ENCODE measurements around the gene TNFRSF4. TPM values are rescaled to one million over a fixed set of nuclear protein-coding genes. Genes with fewer than 3 reads are reported as not detected.

The TNFRSF4 gene
- total and polyA plus RNA-seq, 2 donors (not counting 1 experiment from before 2014, with no cell fraction given) = 0.63 to 1.8 TPM

DNA sequence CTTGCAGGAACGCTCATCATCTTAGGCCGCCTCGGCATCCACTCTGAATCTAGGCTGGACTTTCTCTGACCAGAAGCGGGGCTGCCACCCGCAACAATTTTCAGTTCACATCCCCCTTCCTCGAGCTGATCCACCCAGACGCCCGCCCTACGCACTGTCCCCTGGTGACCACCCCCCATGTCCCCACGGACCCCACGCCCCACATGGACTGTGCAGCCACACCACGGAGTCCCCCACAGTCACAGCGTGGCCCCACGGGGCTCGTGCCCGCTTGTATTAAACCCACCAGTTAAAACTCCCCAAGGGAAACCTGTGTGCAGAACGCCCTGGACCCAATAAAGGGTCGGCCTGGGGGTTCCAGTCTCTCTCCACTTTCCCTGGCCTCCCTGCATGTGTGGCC is 45.6 kb upstream of the TNFRSF4 start:
- H3K27ac ChIP-seq (ENCODE audit: low read length in 2 of 2) = no peak overlapping the region
- no peaks in the 10 kb centered on the region for H3K9me3 Mint-ChIP-seq (ENCODE audit: insufficient read depth)
- no peak overlapping the region for H3K4me2 ChIP-seq (replicated peaks; ENCODE audit: low read depth, low read length, poor library complexity, severe bottlenecking)
- H2AFZ ChIP-seq (ENCODE audit: insufficient read depth, low read depth, low read length, poor library complexity, severe bottlenecking) = no peak overlapping the region
- ChIA-PET POLR2A (no interaction called here), CTCF (interaction anchor here (0.8 to 1.7 kb wide), 2 partner anchors 32 to 227 kb away, joined by 3 read pairs; no protein-coding TSS in a partner anchor)
- H3K27ac Mint-ChIP-seq = no peak overlapping the region
- no peaks in the 10 kb centered on the region for H3K9me3 ChIP-seq (ENCODE audit: control extremely low read depth in 1 of 3, control insufficient read depth in 2 of 3, insufficient read depth in 1 of 3, low read length in 2 of 3)
- WGBS (ENCODE audit: insufficient coverage) = 98% methylated on average over 18 of the region's 18 CpGs
- ATAC-seq (ENCODE audit: low read depth) = no peak
- H3K36me3 ChIP-seq (replicated peaks in 1 of 2; ENCODE audit: control extremely low read depth in 1 of 2, control insufficient read depth in 1 of 2, extremely low read depth in 1 of 2, insufficient read depth in 2 of 2, low read length in 1 of 2) = peaks cover 0 to 62% of the 10 kb centered on the region in 2 experiments
- H3K4me1 ChIP-seq (ENCODE audit: control insufficient read depth in 2 of 2, insufficient read depth in 2 of 2, low read length in 2 of 2) = peaks cover 0 to 4% of the 10 kb centered on the region in 2 donors
- intact Hi-C loops (cut with micrococcal nuclease) = no loop called here
- DNase-seq = no peak
- TF ChIP-seq EZH2 (IDR thresholded peaks at IDR 0.05; ENCODE audit: borderline replicate concordance, insufficient read depth, low read depth, low read length, poor library complexity, severe bottlenecking) = no peak
- TF ChIP-seq, protein P1, sequence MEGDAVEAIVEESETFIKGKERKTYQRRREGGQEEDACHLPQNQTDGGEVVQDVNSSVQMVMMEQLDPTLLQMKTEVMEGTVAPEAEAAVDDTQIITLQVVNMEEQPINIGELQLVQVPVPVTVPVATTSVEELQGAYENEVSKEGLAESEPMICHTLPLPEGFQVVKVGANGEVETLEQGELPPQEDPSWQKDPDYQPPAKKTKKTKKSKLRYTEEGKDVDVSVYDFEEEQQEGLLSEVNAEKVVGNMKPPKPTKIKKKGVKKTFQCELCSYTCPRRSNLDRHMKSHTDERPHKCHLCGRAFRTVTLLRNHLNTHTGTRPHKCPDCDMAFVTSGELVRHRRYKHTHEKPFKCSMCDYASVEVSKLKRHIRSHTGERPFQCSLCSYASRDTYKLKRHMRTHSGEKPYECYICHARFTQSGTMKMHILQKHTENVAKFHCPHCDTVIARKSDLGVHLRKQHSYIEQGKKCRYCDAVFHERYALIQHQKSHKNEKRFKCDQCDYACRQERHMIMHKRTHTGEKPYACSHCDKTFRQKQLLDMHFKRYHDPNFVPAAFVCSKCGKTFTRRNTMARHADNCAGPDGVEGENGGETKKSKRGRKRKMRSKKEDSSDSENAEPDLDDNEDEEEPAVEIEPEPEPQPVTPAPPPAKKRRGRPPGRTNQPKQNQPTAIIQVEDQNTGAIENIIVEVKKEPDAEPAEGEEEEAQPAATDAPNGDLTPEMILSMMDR (IDR thresholded peaks at IDR 0.05) = no peak
- no peaks in the 10 kb centered on the region for H3K27me3 ChIP-seq (replicated peaks in 1 of 4; ENCODE audit: control extremely low read depth in 1 of 4, control insufficient read depth in 3 of 4, insufficient read depth in 4 of 4, low read length in 3 of 4)
- H4K20me1 ChIP-seq (ENCODE audit: control insufficient read depth, insufficient read depth, low read length, poor library complexity, severe bottlenecking) = peaks cover 68% of the 10 kb centered on the region
- no peaks in the 10 kb centered on the region for H3K27me3 Mint-ChIP-seq
- H3K79me2 ChIP-seq (ENCODE audit: control insufficient read depth, insufficient read depth, low read length) = peaks cover 54% of the 10 kb centered on the region
- peaks cover 16% of the 10 kb centered on the region for H3K4me1 Mint-ChIP-seq
- no peak overlapping the region for H3K9ac ChIP-seq (ENCODE audit: low read length)
- no peak overlapping the region for H3K4me3 Mint-ChIP-seq
- H3K4me3 ChIP-seq (ENCODE audit: control extremely low read depth in 1 of 5, extremely low read depth in 1 of 5, insufficient read depth in 1 of 5, low read depth in 2 of 5, low read length in 4 of 5) = no peak overlapping the region

DNA sequence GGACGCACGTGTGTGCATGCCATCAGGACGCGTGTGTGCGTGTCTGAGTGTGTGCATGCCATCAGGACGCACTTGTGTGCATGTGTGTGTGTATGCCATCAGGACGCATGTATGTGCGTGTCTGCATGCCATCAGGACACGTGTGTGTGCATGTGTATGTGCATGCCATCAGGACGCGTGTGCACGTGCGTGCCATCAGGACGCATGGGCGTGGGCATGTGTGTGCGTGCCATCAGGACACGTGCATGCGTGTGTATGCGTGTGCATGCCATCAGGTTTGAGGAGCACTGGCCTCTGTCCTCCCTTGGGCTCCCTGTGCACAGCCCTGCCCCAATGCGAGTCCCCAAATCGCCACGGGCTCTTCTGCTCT is 45.2 kb upstream of the TNFRSF4 start:
- no peak for DNase-seq
- Histone ChIP-seq H3K9me3 (ENCODE audit: control extremely low read depth in 1 of 3, control insufficient read depth in 2 of 3, insufficient read depth in 1 of 3, low read length in 2 of 3) (no peaks in the 10 kb centered on the region), H3K4me2 (replicated peaks; ENCODE audit: low read depth, low read length, poor library complexity, severe bottlenecking) (no peak overlapping the region), H3K4me1 (ENCODE audit: control insufficient read depth in 2 of 2, insufficient read depth in 2 of 2, low read length in 2 of 2) (peaks cover 0 to 4% of the 10 kb centered on the region in 2 donors), H3K27me3 (replicated peaks in 1 of 4; ENCODE audit: control extremely low read depth in 1 of 4, control insufficient read depth in 3 of 4, insufficient read depth in 4 of 4, low read length in 3 of 4) (no peaks in the 10 kb centered on the region), H3K36me3 (replicated peaks in 1 of 2; ENCODE audit: control extremely low read depth in 1 of 2, control insufficient read depth in 1 of 2, extremely low read depth in 1 of 2, insufficient read depth in 2 of 2, low read length in 1 of 2) (peaks cover 0 to 62% of the 10 kb centered on the region in 2 experiments), H3K27ac (ENCODE audit: low read length in 2 of 2) (no peak overlapping the region), H4K20me1 (ENCODE audit: control insufficient read depth, insufficient read depth, low read length, poor library complexity, severe bottlenecking) (peaks cover 63% of the 10 kb centered on the region), H3K79me2 (ENCODE audit: control insufficient read depth, insufficient read depth, low read length) (peaks cover 51% of the 10 kb centered on the region), H3K9ac (ENCODE audit: low read length) (no peak overlapping the region), H2AFZ (ENCODE audit: insufficient read depth, low read depth, low read length, poor library complexity, severe bottlenecking) (no peak overlapping the region), H3K4me3 (ENCODE audit: control extremely low read depth in 1 of 5, extremely low read depth in 1 of 5, insufficient read depth in 1 of 5, low read depth in 2 of 5, low read length in 4 of 5) (no peak overlapping the region)
- Mint-ChIP-seq H3K27me3 (no peaks in the 10 kb centered on the region), H3K4me3 (no peak overlapping the region), H3K4me1 (peaks cover 16% of the 10 kb centered on the region), H3K27ac (no peak overlapping the region), H3K9me3 (ENCODE audit: insufficient read depth) (no peaks in the 10 kb centered on the region)
- intact Hi-C loops (cut with micrococcal nuclease) = no loop called here
- POLR2A ChIA-PET = no interaction called here
- ATAC-seq (ENCODE audit: low read depth) = no peak
- CTCF ChIA-PET = no interaction called here
- 98% methylated on average over 22 of the region's 22 CpGs for WGBS (ENCODE audit: insufficient coverage)
- TF ChIP-seq, protein P1 (IDR thresholded peaks at IDR 0.05) = no peak
- no peak for TF ChIP-seq EZH2 (IDR thresholded peaks at IDR 0.05; ENCODE audit: borderline replicate concordance, insufficient read depth, low read depth, low read length, poor library complexity, severe bottlenecking)
